ENCODE results near the gene WBP2. TPM values are rescaled to one million over a fixed set of nuclear protein-coding genes. Genes with fewer than 3 reads are reported as not detected.

WBP2 gene
- total and polyA plus RNA-seq, 9 of the 15 experiments (the other 6 are each of a cell fraction or from before 2014, with no cell fraction given), result 2.2 to 74.3 (median 20.0) TPM

GRCh38 chr17:75843577-75844529, 11.3 kb downstream of the WBP2 start, which contains the start of gene UNC13D (continued):
- 0 out of 2 replicates have a peak, but pooled peaks have one; percentile 42 for TF ChIP-seq HES1 (IDR thresholded peaks at IDR 0.05; ENCODE audit: low read depth)
- peak; percentile 72 for TF ChIP-seq ARID1B (IDR thresholded peaks at IDR 0.05)
- no peak for TF ChIP-seq IRF9 (tag; IDR thresholded peaks at IDR 0.05)
- TF ChIP-seq CEBPB (tag; IDR thresholded peaks at IDR 0.05), result peak; percentile 83
- TF ChIP-seq MNT (conservative IDR thresholded peaks at IDR 0.05), result peak in 1 of 2 experiments; percentile 18; a peak in 1 of 4 replicates
- TF ChIP-seq, protein P1, sequence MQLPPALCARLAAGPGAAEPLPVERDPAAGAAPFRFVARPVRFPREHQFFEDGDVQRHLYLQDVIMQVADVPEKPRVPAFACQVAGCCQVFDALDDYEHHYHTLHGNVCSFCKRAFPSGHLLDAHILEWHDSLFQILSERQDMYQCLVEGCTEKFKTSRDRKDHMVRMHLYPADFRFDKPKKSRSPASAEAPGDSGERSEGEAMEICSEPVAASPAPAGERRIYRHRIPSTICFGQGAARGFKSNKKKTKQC (CRISPR knock-in tag; IDR thresholded peaks at IDR 0.05), result peak; percentile 62; the same call in 1 of the 2 replicates
- TF ChIP-seq, protein P2, sequence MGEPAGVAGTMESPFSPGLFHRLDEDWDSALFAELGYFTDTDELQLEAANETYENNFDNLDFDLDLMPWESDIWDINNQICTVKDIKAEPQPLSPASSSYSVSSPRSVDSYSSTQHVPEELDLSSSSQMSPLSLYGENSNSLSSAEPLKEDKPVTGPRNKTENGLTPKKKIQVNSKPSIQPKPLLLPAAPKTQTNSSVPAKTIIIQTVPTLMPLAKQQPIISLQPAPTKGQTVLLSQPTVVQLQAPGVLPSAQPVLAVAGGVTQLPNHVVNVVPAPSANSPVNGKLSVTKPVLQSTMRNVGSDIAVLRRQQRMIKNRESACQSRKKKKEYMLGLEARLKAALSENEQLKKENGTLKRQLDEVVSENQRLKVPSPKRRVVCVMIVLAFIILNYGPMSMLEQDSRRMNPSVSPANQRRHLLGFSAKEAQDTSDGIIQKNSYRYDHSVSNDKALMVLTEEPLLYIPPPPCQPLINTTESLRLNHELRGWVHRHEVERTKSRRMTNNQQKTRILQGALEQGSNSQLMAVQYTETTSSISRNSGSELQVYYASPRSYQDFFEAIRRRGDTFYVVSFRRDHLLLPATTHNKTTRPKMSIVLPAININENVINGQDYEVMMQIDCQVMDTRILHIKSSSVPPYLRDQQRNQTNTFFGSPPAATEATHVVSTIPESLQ (CRISPR knock-in tag; IDR thresholded peaks at IDR 0.05), result peak; percentile 85; the same call in 1 of the 2 replicates
- peak; percentile 19; the same call in 1 of the 2 replicates for TF ChIP-seq LARP7 (IDR thresholded peaks at IDR 0.05)
- peak; percentile 3 for TF ChIP-seq ELF4 (CRISPR knock-in tag; IDR thresholded peaks at IDR 0.05)
- TF ChIP-seq ELF1 (tag; IDR thresholded peaks at IDR 0.05), result peak; percentile 68; the same call in 1 of the 2 replicates
- 0 out of 2 replicates have a peak, but pooled peaks have one; percentile 41 for TF ChIP-seq ZNF311 (CRISPR knock-in tag; IDR thresholded peaks at IDR 0.05)
- TF ChIP-seq DPF2 (IDR thresholded peaks at IDR 0.05), result peak; percentile 78
- TF ChIP-seq SRSF1 (IDR thresholded peaks at IDR 0.05; ENCODE audit: low read depth, low read length), result no peak
- TF ChIP-seq EP400 (IDR thresholded peaks at IDR 0.05), result peak; percentile 94
- 0 out of 2 replicates have a peak, but pooled peaks have one; percentile 40 for TF ChIP-seq SREBF2 (CRISPR knock-in tag; IDR thresholded peaks at IDR 0.05)
- TF ChIP-seq BRD4 (IDR thresholded peaks at IDR 0.05), result peak; percentile 92
- no peak; the same call in 1 of the 2 replicates for TF ChIP-seq ZBED1 (IDR thresholded peaks at IDR 0.05)
- TF ChIP-seq TCF7L2 (IDR thresholded peaks at IDR 0.05; ENCODE audit: low read depth, low read length), result no peak
- TF ChIP-seq, protein P3, sequence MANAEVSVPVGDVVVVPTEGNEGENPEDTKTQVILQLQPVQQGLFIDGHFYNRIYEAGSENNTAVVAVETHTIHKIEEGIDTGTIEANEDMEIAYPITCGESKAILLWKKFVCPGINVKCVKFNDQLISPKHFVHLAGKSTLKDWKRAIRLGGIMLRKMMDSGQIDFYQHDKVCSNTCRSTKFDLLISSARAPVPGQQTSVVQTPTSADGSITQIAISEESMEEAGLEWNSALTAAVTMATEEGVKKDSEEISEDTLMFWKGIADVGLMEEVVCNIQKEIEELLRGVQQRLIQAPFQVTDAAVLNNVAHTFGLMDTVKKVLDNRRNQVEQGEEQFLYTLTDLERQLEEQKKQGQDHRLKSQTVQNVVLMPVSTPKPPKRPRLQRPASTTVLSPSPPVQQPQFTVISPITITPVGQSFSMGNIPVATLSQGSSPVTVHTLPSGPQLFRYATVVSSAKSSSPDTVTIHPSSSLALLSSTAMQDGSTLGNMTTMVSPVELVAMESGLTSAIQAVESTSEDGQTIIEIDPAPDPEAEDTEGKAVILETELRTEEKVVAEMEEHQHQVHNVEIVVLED (CRISPR knock-in tag; IDR thresholded peaks at IDR 0.05), result peak; percentile 37; the same call in 1 of the 2 replicates
- TF ChIP-seq CBFB (CRISPR knock-in tag; IDR thresholded peaks at IDR 0.05), result peak; percentile 85; the same call in 1 of the 2 replicates
- no peak for TF ChIP-seq ZNF12 (CRISPR knock-in tag; IDR thresholded peaks at IDR 0.05)

All from K562 (cell line).